GM08714 (cell line): ENCODE results near the gene RBM19.

ENCODE experiments used
- H3K4me3 ChIP-seq: fragments of 200-500 bp; sonication (Bioruptor generic); 2 replicates; pipeline ENCODE4 v1.5.1; 2014; ENCODE audit warnings: mild to moderate bottlenecking, low read length, inconsistent platforms
- ZNF274 ChIP-seq: IDR thresholded peaks from 2 replicates; pipeline ENCODE4 v1.6.1; 2012; ENCODE audit warnings: mild to moderate bottlenecking, low read depth, low read length

RBM19 gene

DNA sequence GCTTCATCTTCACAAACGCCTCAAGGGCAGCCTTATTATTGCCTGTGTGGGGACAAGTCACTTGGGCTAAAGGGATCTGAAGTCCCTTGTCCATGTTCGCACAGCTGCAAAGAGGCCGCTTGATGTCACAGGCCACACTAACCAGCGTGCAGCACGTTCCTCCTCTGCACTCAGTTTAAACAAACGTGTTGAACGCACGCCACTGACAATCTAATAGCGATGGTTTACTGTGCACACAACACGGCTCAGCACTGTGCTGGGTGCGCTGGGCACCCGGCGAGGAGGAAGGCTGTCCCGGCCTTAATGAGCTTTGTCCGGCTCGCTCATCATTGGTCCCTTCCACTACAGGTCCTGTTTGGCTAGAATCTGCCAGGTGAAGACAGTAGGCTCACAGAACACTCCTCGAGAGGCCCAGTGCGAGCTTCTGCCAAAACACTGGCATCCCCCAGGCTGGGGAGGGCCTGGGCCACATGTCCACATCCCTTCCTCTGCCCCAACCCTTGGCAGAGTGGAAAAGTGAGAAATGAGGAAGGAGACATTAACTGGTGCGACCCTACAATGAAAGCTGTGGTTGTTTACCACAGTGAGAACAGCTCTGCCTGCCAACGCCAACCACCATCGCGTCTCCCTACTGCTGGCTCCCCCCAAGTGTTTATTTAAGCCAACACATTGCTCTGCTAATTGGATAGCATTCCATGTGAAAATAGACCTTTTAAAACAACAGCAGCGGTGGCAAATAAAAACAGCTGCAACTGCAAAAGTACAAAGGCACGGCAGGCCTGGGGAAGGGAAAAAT lies 113.2 kb downstream of the RBM19 start:
- TF ChIP-seq ZNF274 = no peak
- no peak overlapping the region for H3K4me3 ChIP-seq

DNA sequence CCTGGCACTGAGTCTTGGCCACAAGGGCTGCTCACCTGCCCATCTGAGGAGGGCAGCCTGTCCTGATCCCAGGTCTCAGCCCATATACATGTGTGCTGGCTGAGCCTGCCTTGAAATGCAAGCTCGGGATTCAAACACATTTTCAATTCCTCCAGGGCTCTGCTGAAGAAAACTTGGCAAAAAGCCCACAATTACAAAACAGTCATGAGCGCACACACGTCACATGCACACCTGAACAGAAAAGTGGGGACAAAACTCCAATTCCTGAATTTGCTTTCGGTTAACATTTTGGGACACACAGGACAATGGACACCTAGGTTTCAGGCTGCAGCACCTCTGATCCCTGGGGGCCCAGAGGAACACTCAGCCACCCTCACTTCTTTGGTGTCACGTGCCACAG lies 113.9 kb downstream of the RBM19 start:
- no peak overlapping the region for H3K4me3 ChIP-seq
- TF ChIP-seq ZNF274 = no peak

DNA sequence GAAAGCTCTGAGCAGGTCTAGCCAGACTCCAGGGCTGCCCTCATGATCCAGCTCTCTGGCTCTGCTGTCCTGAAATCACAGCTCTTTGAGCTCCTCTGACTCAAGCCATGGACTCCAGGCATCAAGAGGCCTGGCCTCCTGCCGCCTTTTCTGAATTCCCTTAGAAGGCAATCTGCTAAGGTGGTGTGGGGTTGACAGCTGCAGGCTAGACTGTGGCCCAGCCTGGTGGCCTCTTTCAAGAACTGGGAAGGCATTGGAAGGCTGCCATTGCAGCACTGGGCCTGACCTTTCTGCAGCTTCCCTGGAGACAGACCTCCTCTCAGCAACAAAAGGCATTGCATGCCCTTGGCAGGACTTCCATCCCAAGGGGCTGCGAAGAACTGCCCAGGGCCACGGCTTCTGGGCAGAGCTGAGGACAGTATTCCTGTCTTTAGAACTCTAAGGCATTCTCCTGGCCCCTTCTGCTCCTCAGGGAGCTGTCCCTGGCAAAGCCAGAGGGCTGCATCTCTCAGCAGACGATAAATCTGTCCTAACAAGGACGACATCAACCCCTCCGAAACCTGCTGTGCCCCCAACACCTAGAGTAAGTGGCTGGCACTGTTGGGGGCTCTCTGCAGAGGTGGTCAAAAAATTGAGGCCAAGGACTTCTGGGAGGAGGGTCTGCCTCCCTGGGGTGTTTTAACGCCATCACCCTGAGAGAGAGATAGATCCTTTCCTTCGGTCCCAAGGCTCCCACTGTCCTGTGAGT lies 115.6 kb downstream of the RBM19 start:
- H3K4me3 ChIP-seq = no peak overlapping the region
- no peak for TF ChIP-seq ZNF274

DNA sequence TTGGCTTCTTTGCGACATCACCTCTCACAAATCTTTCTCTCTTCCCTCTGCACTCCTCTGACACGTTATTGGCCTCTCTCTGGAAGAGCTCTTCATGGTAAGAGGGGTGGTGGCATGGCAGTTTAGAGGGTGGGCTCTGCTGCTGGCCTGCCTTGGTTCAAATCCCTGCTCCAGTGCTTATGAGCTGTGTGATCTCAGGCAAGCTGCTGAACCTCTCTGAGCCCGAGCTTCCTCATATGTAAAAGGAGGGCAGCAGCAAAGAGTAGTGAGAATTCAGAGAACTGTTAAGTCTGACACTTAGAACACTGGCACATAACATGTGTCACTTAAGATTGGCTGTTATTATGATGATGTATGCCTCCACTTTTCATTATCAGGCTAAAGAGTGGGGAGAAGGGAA lies 118.3 kb downstream of the RBM19 start:
- no peak overlapping the region for H3K4me3 ChIP-seq
- TF ChIP-seq ZNF274 = no peak

DNA sequence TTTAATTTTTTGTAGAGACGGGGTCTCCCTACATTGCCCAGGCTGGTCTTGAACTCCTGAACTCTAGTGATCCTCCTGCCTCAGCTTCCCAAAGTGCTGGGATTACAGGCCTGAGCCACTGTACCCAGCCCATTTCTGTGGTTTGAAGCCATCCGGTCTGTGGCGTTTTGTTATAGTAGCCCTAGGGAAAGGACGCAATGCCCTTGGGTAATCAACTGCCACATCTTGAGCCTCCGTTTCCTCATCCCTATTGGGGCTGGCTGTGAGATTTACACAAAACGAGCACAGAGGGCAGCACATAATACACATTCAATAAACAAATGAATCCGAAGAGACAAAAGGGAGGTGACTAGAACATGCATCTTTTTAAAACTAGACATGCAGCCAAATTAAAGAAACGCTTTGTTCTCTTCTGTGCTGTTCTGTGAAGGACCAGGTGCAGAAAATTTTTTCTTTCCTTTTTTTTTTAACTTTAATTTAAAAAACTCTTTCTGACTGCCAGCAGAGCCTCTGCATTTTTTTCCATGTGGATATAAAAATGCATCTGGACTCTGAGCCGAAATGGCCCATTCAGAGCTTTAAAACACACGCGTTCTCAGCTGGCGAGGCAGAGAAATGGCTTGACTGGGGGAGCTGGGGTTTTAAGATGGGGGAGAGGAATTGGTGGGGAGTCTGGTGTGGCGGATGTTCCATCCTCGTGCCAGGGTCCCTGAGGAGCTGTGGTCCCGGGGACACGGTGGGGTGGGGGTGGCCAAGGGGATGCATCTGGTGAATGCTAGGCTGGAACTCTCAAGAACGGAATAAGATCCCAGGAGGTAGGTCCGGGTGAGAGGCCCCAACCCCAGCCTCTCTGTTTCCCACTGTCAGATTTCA lies 119.0 kb downstream of the RBM19 start:
- no peak overlapping the region for H3K4me3 ChIP-seq
- no peak for TF ChIP-seq ZNF274

DNA sequence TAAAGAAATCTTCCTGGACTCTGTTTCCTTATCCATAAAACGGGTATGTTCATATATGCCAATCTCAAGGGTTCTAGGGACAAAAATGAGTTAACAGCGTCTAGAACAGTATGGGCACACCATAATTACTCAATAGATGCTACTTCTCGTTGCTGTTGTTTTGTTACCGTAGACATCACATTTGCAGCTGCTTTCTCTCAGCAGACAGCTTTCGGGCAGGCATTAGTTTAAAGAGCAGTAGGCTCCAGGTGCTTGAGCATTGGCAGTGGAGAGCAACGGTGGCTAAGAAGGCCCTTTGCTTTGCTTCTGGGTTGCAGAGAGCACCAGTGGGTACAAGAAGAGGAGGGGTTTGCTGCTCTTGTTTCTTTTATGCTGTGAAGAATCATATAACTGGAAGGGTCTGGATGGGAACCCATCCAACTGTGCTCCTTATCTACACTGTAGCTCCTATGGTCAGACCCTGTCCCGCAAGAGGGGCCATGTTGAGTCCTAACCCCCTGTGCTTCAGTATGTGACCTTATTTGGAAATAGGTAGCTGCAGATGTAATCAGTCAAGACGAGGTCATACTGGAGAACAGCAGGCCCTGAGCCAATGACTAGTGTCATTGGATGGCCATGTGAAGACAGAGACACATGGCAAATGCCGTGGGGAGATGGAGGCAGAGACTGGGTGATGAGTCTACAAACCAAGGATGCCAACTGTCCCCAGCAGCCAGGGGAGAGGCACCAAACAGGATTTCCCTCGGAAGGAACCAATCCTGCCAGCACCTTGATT lies 120.0 kb downstream of the RBM19 start:
- no peak for TF ChIP-seq ZNF274
- H3K4me3 ChIP-seq = no peak overlapping the region

DNA sequence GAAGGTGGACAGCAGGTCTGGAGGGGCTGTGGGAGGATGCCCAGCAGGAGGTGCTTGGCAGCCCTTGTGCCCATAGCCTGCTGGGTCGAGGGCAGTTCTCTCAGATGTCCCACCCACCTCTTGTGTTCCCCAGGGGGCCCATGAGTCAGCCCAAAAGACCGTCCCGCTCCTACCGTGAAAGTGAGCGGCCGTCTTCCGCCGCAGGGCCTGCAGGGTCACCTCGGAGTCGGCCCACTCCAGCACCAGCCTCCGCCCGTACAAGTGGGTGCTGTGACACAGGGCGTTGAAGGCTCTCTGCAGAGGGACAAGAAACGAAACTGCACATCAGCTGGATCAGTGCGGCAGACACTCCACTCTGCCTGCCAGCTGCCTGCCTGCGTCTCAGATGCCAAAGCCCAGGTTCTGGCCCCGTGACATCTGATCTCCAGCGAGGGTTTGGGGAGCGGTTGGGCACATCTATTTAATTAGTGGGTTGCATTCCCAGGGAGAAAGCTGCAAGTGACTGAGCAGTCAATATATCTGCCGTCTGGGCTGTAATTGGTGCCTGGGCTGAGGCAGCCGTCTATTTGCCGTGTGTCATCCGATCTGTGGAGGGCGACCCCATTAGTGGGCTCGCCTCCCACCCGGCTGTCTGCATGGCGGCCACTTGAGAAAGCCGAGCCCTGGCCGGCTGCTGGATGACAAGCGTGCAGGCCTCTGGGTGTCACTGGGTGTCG lies 121.5 kb downstream of the RBM19 start:
- H3K4me3 ChIP-seq = no peak overlapping the region
- no peak for TF ChIP-seq ZNF274

DNA sequence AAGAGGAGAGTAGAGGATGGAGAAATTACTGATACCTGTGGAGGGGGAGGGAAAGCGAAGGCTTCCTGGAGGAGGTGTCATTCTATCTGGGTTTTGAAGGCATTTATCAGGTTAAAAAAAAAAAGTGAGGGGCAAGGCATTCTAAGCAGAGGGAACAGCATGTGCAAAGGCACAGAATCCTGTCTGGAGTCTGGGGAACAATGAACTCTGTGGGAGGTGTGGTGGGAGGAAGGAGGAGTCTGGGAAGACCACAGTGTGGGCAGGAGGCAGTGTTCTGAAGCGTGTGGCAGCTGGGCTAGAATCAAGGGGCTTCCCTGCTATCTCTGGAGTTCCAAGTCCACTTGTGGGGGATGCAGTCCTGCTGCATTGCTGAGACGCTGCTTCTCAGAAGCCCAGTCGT lies 123.4 kb downstream of the RBM19 start:
- no peak overlapping the region for H3K4me3 ChIP-seq
- no peak for TF ChIP-seq ZNF274

DNA sequence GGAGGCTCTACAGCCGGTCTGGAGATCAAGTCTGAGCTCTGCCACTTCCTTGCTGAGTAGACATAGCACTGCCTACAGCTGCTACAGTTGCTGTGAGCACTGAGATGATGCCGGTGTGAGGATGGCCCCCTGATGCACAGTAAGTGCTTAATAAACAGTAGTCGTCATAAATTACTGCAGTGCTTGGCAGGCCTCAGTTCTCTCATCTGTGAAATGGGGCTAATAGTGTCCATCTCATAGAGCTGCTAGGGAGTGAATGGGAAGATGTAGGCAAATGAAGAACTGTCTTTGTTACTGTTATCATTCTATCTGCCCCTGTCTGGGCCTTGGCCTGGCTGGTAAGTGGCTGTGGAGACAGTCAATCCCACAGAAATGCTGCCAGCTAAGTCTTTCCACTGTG lies 124.3 kb downstream of the RBM19 start:
- no peak for TF ChIP-seq ZNF274
- no peak overlapping the region for H3K4me3 ChIP-seq

DNA sequence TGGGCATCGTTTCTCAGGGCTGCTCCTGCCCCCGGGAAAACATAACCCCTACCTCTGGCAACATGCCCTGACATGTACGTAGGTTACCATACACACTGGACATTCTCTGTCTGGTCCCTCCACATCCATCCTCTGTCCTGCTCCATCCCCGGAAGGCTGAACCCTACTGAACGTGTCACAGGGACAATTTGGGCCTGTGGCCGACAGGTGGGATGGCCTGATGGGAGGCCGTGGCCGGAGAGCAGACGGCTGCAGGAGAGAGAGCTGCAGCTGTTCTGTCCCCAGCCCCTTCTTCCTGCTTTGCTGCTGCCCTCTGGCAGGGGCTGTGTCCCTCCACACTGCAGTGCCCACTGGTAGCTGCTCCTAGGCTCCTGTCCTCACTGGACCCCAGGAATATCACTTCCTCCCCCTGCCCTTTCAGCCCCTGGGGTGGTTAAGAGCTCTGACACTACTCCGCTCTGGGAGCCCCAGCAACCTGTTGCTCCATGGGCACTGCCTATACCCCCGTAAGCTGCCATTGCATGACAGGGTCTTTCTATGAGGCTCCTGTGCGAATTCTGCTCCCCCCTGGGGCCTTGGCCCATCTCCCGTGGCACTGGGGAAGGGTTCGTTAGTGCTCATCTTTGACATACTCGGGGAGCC lies 125.6 kb downstream of the RBM19 start:
- TF ChIP-seq ZNF274 = no peak
- H3K4me3 ChIP-seq = no peak overlapping the region

DNA sequence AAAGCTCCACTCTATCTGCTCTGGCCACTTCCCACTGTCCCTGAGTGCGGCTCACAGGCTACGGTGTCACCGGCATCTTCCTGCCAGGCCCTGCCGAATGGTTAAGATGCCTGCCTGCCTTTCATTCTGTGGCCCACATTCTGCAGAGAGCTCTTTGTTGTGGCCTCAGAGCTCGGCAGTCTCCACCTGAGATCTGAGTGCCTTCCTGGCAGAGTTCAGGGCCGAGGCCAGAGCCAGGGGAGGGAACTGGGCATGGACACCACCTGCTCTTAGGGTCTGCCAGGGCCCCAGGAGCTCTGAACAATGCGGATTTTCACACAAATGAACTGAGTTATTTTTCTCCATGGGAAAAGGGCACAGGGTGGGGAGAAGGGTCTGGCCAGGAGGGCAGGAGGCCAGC lies 127.2 kb downstream of the RBM19 start:
- TF ChIP-seq ZNF274 = no peak
- no peak overlapping the region for H3K4me3 ChIP-seq

DNA sequence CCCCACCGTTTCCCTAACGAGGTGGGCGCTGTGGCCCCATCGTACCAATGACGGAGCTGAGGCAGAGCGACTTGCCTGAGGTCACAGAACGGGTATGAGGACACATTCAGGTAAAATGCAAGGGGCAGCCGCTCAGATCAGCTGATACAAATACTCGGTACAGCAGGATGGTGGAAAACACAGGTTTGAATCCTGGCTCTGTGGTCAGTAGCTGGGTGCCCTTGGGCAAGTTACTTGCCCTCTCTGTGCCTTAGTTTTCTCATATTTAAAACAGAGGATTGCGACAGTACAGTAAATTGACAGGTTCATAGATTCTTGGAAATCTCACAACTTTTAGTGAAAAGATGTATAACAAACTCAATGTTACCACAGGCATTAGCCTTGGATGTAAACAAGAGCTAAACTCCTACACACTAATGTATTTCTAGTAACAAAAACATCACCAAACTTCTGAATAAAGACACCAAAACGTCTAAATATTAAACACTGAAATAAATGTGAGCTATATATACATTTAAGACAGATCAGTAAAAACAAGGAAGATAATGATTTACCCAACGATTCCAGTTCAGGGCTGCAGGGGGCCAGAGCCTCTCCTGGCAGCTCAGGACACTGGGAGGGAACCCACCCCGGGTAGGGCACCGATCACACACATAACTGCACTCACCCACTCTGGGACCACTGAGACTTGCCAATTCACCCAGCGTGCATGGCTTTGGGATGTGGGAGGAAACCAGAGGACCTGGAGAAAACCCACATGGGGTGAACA lies 128.4 kb downstream of the RBM19 start:
- TF ChIP-seq ZNF274 = no peak
- H3K4me3 ChIP-seq = no peak overlapping the region

DNA sequence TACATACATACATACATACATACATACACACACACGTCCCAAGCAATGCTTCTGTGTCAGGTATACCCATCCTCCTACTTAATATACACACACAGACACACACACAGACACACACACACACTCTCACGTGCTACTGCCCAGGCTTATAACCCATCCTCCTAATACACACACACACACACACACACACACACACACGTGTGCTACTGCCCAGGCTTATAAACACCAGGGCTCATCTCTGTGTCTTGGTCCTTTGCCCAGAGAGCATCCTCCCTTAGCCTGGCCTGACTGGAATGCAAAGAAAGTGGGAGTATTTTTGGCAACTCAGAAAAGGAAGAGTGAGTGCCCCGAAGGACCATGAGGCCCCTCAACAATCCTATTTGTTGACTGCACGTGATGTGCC lies 129.0 kb downstream of the RBM19 start:
- no peak overlapping the region for H3K4me3 ChIP-seq
- no peak for TF ChIP-seq ZNF274
